HCT116 (cell line): ENCODE results near the gene CECR2. TPM values are rescaled to one million over a fixed set of nuclear protein-coding genes. Genes with fewer than 3 reads are reported as not detected.

Source experiments
- ATAC-seq: fragments of 200-7000 bp; cut with Tn5 transposase; 2 replicates; pipeline ENCODE4 v1.9.1; 2020; ENCODE audit warnings: mild to moderate bottlenecking, moderate library complexity
- BruUV-seq: library from RNA; stranded (reverse); fragments of 400-500 nt; replicated peaks from 2 replicates; lab custom pipeline; 2021; lab: Mats Ljungman, UMichigan
- CTCF ChIA-PET: fragments of 300-600 bp; sonication (Branson Sonifier 250); formaldehyde crosslinking; loops from one replicate; lab custom pipeline; 2021; ENCODE audit warnings: antibody characterized with exemption; lab: Charles Lee
- POLR2A ChIA-PET: fragments of 300-600, 350-600 bp; sonication (Branson Sonifier 250); formaldehyde crosslinking; loops from one replicate; lab custom pipeline; 2021; ENCODE audit warnings: antibody characterized with exemption; lab: Charles Lee
- RAD21 ChIA-PET, 2 experiments: fragments of 300-600 bp; sonication (Branson Sonifier 250); formaldehyde crosslinking; loops; one replicate each; lab custom pipeline; 2023; ENCODE audit warnings: low total read pairs in 2 of 2; ENCODE audit not compliant: uncharacterized antibody in 2 of 2, unreplicated experiment in 2 of 2, low non-redundant PET in 1 of 2; lab: Charles Lee
- DNase-seq: peaks from one replicate; pipeline ENCODE4 v3.0.0-alpha.2; 2010; ENCODE audit warnings: low read depth, low spot score
- H2AFZ ChIP-seq: fragments of 200-600 bp; shearing (Covaris generic), sonication (generic); 2 replicates; pipeline ENCODE4 v1.6.1; 2017; ENCODE audit warnings: low read depth, mixed run types, mixed read lengths, antibody characterized with exemption, low read length; ENCODE audit not compliant: poor library complexity, severe bottlenecking
- H3K27ac ChIP-seq: 2 replicates; pipeline ENCODE4 v1.5.1; 2012; ENCODE audit warnings: low read depth, low read length
- H3K27me3 ChIP-seq: fragments of 200-600 bp; sonication (generic); 2 replicates; pipeline ENCODE4 v1.6.1; 2016; ENCODE audit warnings: mixed run types, low read length, mixed read lengths; ENCODE audit not compliant: insufficient read depth
- H3K36me3 ChIP-seq, 2 experiments: fragments of 200-500 bp in 1 of 2; fragments of 200-600 bp in 1 of 2; sonication (Bioruptor generic) in 1 of 2; sonication (generic) in 1 of 2; 2 replicates each; pipeline versions ENCODE4 v1.5.1 to v1.6.1; 2014 to 2016; ENCODE audit warnings: low read length in 2 of 2, inconsistent platforms in 1 of 2, mixed read lengths in 1 of 2, mixed run types in 1 of 2; ENCODE audit not compliant: insufficient read depth in 2 of 2, control insufficient read depth in 1 of 2
- H3K4me1 ChIP-seq, 2 experiments: fragments of 200-600 bp in 1 of 2; sonication (generic) in 1 of 2; 2 replicates each; pipeline versions ENCODE4 v1.5.1 to v1.6.1; 2012 to 2017; ENCODE audit warnings: low read length in 2 of 2, inconsistent platforms in 1 of 2, mild to moderate bottlenecking in 1 of 2, mixed read lengths in 1 of 2, mixed run types in 1 of 2, moderate library complexity in 1 of 2; ENCODE audit not compliant: insufficient read depth in 2 of 2, control insufficient read depth in 1 of 2
- H3K4me2 ChIP-seq: fragments of 200-600 bp; sonication (generic); 2 replicates; pipeline ENCODE4 v1.6.1; 2017; ENCODE audit warnings: mixed run types, low read length, mixed read lengths
- H3K4me3 ChIP-seq, 2 experiments: fragments of 200-600 bp in 1 of 2; sonication (generic) in 1 of 2; replicated peaks in 1 of 2; 2 replicates each; pipeline ENCODE4 v1.5.1; 2011 to 2016; ENCODE audit warnings: low read length in 2 of 2, control low read depth in 1 of 2, low read depth in 1 of 2, mild to moderate bottlenecking in 1 of 2, mixed read lengths in 1 of 2, mixed run types in 1 of 2
- H3K79me2 ChIP-seq: fragments of 200-600 bp; sonication (generic); 2 replicates; pipeline ENCODE4 v1.6.1; 2017; ENCODE audit warnings: mild to moderate bottlenecking, mixed run types, low read length, moderate library complexity, mixed read lengths; ENCODE audit not compliant: insufficient read depth
- H3K9ac ChIP-seq: fragments of 200-600 bp; sonication (generic); 2 replicates; pipeline ENCODE4 v1.6.1; 2016; ENCODE audit warnings: low read length, mixed read lengths
- H3K9me2 ChIP-seq: fragments of 200-600 bp; sonication (generic), shearing (Covaris generic); 2 replicates; pipeline ENCODE4 v1.6.1; 2017; ENCODE audit warnings: mixed run types, mild to moderate bottlenecking, moderate library complexity; ENCODE audit not compliant: insufficient read depth
- H3K9me3 ChIP-seq, 2 experiments: fragments of 200-500 bp in 1 of 2; fragments of 200-600 bp in 1 of 2; sonication (Bioruptor generic) in 1 of 2; sonication (generic) in 1 of 2; 2 replicates each; pipeline ENCODE4 v1.6.1; 2014 to 2017; ENCODE audit warnings: low read length in 2 of 2, mixed read lengths in 2 of 2, inconsistent platforms in 1 of 2, low read depth in 1 of 2, mild to moderate bottlenecking in 1 of 2, mixed run types in 1 of 2, moderate library complexity in 1 of 2; ENCODE audit not compliant: control insufficient read depth in 1 of 2, insufficient read depth in 1 of 2
- H4K20me1 ChIP-seq: fragments of 200-600 bp; sonication (generic), shearing (Covaris generic); 2 replicates; pipeline ENCODE4 v1.6.1; 2017; ENCODE audit warnings: mixed run types, mild to moderate bottlenecking, moderate library complexity; ENCODE audit not compliant: insufficient read depth
- CBX3 ChIP-seq: IDR thresholded peaks from 2 replicates; pipeline ENCODE4 v1.6.1; 2012; ENCODE audit warnings: low read depth
- ELF1 ChIP-seq: IDR thresholded peaks from 2 replicates; pipeline ENCODE4 v1.6.1; 2012; ENCODE audit warnings: low read depth, borderline replicate concordance
- EZH2 ChIP-seq: fragments of 200-600 bp; sonication (generic); IDR thresholded peaks from 2 replicates; pipeline ENCODE4 v1.6.1; 2017; ENCODE audit warnings: antibody characterized with exemption, mixed run types
- EZH2phosphoT487 ChIP-seq: fragments of 200-600 bp; IDR thresholded peaks from 2 replicates; pipeline ENCODE4 v1.6.1; 2018; ENCODE audit warnings: antibody characterized with exemption, borderline replicate concordance
- FOSL1 ChIP-seq: IDR thresholded peaks from 2 replicates; pipeline ENCODE4 v1.6.1; 2012; ENCODE audit warnings: low read depth
- MAX ChIP-seq: IDR thresholded peaks from 2 replicates; pipeline ENCODE4 v1.6.1; 2012
- POLR2A ChIP-seq: IDR thresholded peaks from 2 replicates; pipeline ENCODE4 v1.7.0; 2011; ENCODE audit warnings: borderline replicate concordance; ENCODE audit not compliant: insufficient read depth, insufficient read length; ENCODE audit errors: extremely low read depth
- SP1 ChIP-seq: IDR thresholded peaks from 2 replicates; pipeline ENCODE4 v1.6.1; 2012; ENCODE audit warnings: low read depth
- SRF ChIP-seq: IDR thresholded peaks from 2 replicates; pipeline ENCODE4 v1.6.1; 2012; ENCODE audit warnings: low read depth
- TCF7L2 ChIP-seq: IDR thresholded peaks from 2 replicates; pipeline ENCODE4 v1.7.0; 2011; ENCODE audit warnings: borderline replicate concordance, inconsistent platforms; ENCODE audit not compliant: insufficient read depth, insufficient read length; ENCODE audit errors: extremely low read depth
- YY1 ChIP-seq: IDR thresholded peaks from 2 replicates; pipeline ENCODE4 v1.6.1; 2011; ENCODE audit warnings: low read length, low read depth, moderate library complexity, mild to moderate bottlenecking; ENCODE audit not compliant: insufficient replicate concordance; ENCODE audit errors: extremely low read depth
- ZNF274 ChIP-seq: fragments of 200-500 bp; sonication (Bioruptor generic); IDR thresholded peaks from 2 replicates; pipeline ENCODE4 v1.6.1; 2014; ENCODE audit warnings: mild to moderate bottlenecking, low read depth, low read length, inconsistent platforms
- intact Hi-C: fragments of 100-400 bp; cut with micrococcal nuclease; formaldehyde crosslinking; loops from 2 replicates; pipeline ENCODE4 v1.10.0; 2022
- total RNA-seq: library from RNA; stranded (reverse); gene quantifications from one replicate; pipeline ENCODE4 v1.2.1, GENCODE V29; 2021; ENCODE audit not compliant: unreplicated experiment
- TF ChIP-seq, protein P1 (sequence below): IDR thresholded peaks from 2 replicates; pipeline ENCODE4 v1.6.1; 2012; ENCODE audit warnings: low read depth
- TF ChIP-seq, protein P2 (sequence below): IDR thresholded peaks from 2 replicates; pipeline ENCODE4 v1.6.1; 2012

Gene CECR2
- total RNA-seq, 1 experiment from 2014 or later, result 6.0 TPM

- Histone ChIP-seq H3K4me2 (no peak overlapping the region), H2AFZ (no peak overlapping the region), H3K79me2 (no peaks in the 10 kb centered on the region), H3K9ac (no peak overlapping the region), H3K9me3 (no peaks in the 10 kb centered on the region), H3K9me2 (no peaks in the 10 kb centered on the region), H3K27me3 (no peaks in the 10 kb centered on the region), H3K4me3 (no peak overlapping the region), H3K4me1 (no peaks in the 10 kb centered on the region), H3K27ac (no peak overlapping the region), H4K20me1 (no peaks in the 10 kb centered on the region), H3K36me3 (no peaks in the 10 kb centered on the region)
- DNase-seq (no peak), ATAC-seq (no peak)
- ChIA-PET POLR2A (no interaction called here), CTCF (no interaction called here), RAD21 (no interaction called here)
- TF ChIP-seq POLR2A, result no peak
- no peak for TF ChIP-seq EZH2phosphoT487
- no peak for TF ChIP-seq ZNF274
- TF ChIP-seq SRF, result no peak
- TF ChIP-seq EZH2, result no peak
- TF ChIP-seq MAX, result no peak
- no peak for TF ChIP-seq YY1
- TF ChIP-seq, protein P1, sequence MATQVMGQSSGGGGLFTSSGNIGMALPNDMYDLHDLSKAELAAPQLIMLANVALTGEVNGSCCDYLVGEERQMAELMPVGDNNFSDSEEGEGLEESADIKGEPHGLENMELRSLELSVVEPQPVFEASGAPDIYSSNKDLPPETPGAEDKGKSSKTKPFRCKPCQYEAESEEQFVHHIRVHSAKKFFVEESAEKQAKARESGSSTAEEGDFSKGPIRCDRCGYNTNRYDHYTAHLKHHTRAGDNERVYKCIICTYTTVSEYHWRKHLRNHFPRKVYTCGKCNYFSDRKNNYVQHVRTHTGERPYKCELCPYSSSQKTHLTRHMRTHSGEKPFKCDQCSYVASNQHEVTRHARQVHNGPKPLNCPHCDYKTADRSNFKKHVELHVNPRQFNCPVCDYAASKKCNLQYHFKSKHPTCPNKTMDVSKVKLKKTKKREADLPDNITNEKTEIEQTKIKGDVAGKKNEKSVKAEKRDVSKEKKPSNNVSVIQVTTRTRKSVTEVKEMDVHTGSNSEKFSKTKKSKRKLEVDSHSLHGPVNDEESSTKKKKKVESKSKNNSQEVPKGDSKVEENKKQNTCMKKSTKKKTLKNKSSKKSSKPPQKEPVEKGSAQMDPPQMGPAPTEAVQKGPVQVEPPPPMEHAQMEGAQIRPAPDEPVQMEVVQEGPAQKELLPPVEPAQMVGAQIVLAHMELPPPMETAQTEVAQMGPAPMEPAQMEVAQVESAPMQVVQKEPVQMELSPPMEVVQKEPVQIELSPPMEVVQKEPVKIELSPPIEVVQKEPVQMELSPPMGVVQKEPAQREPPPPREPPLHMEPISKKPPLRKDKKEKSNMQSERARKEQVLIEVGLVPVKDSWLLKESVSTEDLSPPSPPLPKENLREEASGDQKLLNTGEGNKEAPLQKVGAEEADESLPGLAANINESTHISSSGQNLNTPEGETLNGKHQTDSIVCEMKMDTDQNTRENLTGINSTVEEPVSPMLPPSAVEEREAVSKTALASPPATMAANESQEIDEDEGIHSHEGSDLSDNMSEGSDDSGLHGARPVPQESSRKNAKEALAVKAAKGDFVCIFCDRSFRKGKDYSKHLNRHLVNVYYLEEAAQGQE, result no peak
- no peak for TF ChIP-seq ELF1
- TF ChIP-seq, protein P2, sequence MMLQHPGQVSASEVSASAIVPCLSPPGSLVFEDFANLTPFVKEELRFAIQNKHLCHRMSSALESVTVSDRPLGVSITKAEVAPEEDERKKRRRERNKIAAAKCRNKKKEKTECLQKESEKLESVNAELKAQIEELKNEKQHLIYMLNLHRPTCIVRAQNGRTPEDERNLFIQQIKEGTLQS, result no peak
- TF ChIP-seq FOSL1, result no peak
- TF ChIP-seq TCF7L2, result no peak
- TF ChIP-seq CBX3, result no peak
- no peak for TF ChIP-seq SP1
- intact Hi-C loops, result no loop called here
- no TSS peak for BruUV-seq
Observed at GRCh38 chr22:17332109-17332800, 37.0 kb upstream of the CECR2 start.
